Stomach (tissue), 4 donors: Measurements from ENCODE around the gene PHF23.

Experiments
- EP300 ChIP-seq: sonication (generic); formaldehyde crosslinking; IDR thresholded peaks from one replicate; pipeline ENCODE4 v1.6.1; 2017; ENCODE audit warnings: antibody characterized with exemption
- POLR2A ChIP-seq, 4 donors: fragments of 450-650 bp; IDR thresholded peaks; one replicate each; pipeline ENCODE4 v1.6.1; 2016; ENCODE audit warnings: antibody characterized with exemption in 4 of 4, control low read depth in 2 of 4, mild to moderate bottlenecking in 1 of 4, moderate library complexity in 1 of 4
- POLR2AphosphoS5 ChIP-seq, 3 donors: sonication (generic); formaldehyde crosslinking; IDR thresholded peaks; one replicate each; pipeline ENCODE4 v1.6.1; 2016; ENCODE audit warnings: antibody characterized with exemption in 3 of 3
- TF ChIP-seq, protein P1 (sequence below), 7 experiments: fragments of 450-650 bp in 4 of 7; fragments of 200-600 bp in 3 of 7; sonication (generic) in 3 of 7; IDR thresholded peaks; one replicate each; pipeline ENCODE4 v1.5.1; 2016 to 2019; ENCODE audit warnings: antibody characterized with exemption in 7 of 7, control low read depth in 2 of 7, mild to moderate bottlenecking in 1 of 7

DNA sequence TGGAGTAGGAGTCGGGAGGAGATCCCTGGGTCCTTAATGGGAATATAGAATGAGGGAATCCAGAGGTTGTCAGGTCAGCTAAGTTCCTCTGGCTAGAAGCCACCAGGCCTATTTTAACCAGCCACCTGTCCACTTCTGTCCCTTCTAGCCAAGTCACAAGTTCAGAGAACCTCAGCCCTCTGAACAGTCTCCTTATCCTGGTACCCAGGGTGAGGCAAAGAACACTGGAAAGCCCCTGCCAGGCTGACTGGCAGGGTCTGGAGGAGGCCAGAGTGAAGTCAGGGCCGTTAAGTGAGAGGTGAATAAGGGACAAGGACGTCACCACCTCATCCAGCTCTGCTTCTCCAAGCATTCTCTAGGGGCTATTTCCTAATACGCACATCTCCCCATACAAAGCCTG is 9.5 kb upstream of the PHF23 start:
- TF ChIP-seq POLR2A (IDR thresholded peaks at IDR 0.05) (no peak), POLR2AphosphoS5 (IDR thresholded peaks at IDR 0.05) (no peak), EP300 (no peak)
- TF ChIP-seq, protein P1, sequence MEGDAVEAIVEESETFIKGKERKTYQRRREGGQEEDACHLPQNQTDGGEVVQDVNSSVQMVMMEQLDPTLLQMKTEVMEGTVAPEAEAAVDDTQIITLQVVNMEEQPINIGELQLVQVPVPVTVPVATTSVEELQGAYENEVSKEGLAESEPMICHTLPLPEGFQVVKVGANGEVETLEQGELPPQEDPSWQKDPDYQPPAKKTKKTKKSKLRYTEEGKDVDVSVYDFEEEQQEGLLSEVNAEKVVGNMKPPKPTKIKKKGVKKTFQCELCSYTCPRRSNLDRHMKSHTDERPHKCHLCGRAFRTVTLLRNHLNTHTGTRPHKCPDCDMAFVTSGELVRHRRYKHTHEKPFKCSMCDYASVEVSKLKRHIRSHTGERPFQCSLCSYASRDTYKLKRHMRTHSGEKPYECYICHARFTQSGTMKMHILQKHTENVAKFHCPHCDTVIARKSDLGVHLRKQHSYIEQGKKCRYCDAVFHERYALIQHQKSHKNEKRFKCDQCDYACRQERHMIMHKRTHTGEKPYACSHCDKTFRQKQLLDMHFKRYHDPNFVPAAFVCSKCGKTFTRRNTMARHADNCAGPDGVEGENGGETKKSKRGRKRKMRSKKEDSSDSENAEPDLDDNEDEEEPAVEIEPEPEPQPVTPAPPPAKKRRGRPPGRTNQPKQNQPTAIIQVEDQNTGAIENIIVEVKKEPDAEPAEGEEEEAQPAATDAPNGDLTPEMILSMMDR (IDR thresholded peaks at IDR 0.05): no peak
